ENCODE data around the gene NDUFA11.

DNA sequence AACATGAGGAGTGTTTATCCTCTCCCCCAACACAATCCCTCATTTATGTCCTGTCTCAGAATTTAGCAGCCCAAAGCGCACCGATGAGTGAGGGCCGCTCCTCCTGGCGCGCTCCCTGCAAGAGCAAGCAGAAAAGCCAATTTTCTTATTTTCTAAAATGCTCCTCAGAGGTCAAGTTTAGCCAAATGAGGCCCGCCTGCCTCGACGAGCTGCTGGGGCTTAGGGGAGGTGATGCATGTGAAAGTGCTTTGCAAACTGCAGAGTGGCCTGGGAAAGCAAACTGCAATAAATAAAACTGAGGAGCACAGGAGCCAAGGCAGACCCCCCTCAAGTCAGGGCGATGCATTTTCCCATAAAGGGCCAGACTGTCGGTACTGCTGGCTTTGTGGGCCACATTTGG lies 39.5 kb upstream of the NDUFA11 start:
- TF ChIP-seq, protein P1, sequence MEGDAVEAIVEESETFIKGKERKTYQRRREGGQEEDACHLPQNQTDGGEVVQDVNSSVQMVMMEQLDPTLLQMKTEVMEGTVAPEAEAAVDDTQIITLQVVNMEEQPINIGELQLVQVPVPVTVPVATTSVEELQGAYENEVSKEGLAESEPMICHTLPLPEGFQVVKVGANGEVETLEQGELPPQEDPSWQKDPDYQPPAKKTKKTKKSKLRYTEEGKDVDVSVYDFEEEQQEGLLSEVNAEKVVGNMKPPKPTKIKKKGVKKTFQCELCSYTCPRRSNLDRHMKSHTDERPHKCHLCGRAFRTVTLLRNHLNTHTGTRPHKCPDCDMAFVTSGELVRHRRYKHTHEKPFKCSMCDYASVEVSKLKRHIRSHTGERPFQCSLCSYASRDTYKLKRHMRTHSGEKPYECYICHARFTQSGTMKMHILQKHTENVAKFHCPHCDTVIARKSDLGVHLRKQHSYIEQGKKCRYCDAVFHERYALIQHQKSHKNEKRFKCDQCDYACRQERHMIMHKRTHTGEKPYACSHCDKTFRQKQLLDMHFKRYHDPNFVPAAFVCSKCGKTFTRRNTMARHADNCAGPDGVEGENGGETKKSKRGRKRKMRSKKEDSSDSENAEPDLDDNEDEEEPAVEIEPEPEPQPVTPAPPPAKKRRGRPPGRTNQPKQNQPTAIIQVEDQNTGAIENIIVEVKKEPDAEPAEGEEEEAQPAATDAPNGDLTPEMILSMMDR (IDR thresholded peaks at IDR 0.05): no peak
- TF ChIP-seq POLR2A (IDR thresholded peaks at IDR 0.05) (no peak), POLR2AphosphoS5 (IDR thresholded peaks at IDR 0.05) (no peak)

All from sigmoid colon (tissue), 4 donors.